Karpas-422 (cell line): ENCODE measurements around the gene SCFD2. TPM values are rescaled to one million over a fixed set of nuclear protein-coding genes. Genes with fewer than 3 reads are reported as not detected.
A peak's percentile ranks its signal among the peaks of the same experiment; 100 is the strongest.
"Not testable (repeated sequence)": the region's sequence is repeated elsewhere in the genome, so short reads cannot be mapped to it uniquely, and the experiment has no call there.

Experiments
- DNase-seq: peaks from one replicate; pipeline ENCODE4 v3.0.0-alpha.2; 2015
- H2AFZ ChIP-seq: fragments of 200-600 bp; sonication (generic); 2 replicates; pipeline ENCODE4 v1.6.1; 2014; ENCODE audit warnings: antibody characterized with exemption, low read length, mixed read lengths
- H3K27ac ChIP-seq: fragments of 200-600 bp; sonication (generic); 2 replicates; pipeline ENCODE4 v1.5.1; 2014; ENCODE audit warnings: mild to moderate bottlenecking, low read length, moderate library complexity
- H3K27me3 ChIP-seq: fragments of 200-600 bp; sonication (generic); 2 replicates; pipeline ENCODE4 v1.6.1; 2014; ENCODE audit warnings: low read length, mixed read lengths
- H3K36me3 ChIP-seq: fragments of 200-600 bp; sonication (generic); 2 replicates; pipeline ENCODE4 v1.6.1; 2014; ENCODE audit warnings: low read length, mixed read lengths; ENCODE audit not compliant: insufficient read depth
- H3K4me1 ChIP-seq: fragments of 200-600 bp; sonication (generic); 2 replicates; pipeline ENCODE4 v1.6.1; 2014; ENCODE audit warnings: mild to moderate bottlenecking, low read length, mixed read lengths
- H3K4me2 ChIP-seq: fragments of 200-600 bp; sonication (generic); 2 replicates; pipeline ENCODE4 v1.6.1; 2014; ENCODE audit warnings: low read length, low read depth, mild to moderate bottlenecking; ENCODE audit not compliant: poor library complexity, severe bottlenecking
- H3K4me3 ChIP-seq: fragments of 200-600 bp; sonication (generic); 2 replicates; pipeline ENCODE4 v1.5.1; 2014; ENCODE audit warnings: mild to moderate bottlenecking, antibody characterized with exemption, low read length, mixed read lengths
- H3K79me2 ChIP-seq: fragments of 200-600 bp; sonication (generic); 2 replicates; pipeline ENCODE4 v1.6.1; 2014; ENCODE audit warnings: mild to moderate bottlenecking, low read length, mixed read lengths
- H3K9ac ChIP-seq: fragments of 200-600 bp; sonication (generic); 2 replicates; pipeline ENCODE4 v1.6.0; 2014; ENCODE audit warnings: low read length
- H3K9me2 ChIP-seq: fragments of 200-600 bp; sonication (generic), shearing (Covaris generic); replicated peaks from 2 replicates; pipeline ENCODE4 v1.6.0; 2014; ENCODE audit warnings: mild to moderate bottlenecking, low read length, moderate library complexity; ENCODE audit not compliant: insufficient read depth
- H3K9me3 ChIP-seq: fragments of 300-700, 200-600 bp; sonication (generic); 2 replicates; pipeline ENCODE4 v1.6.1; 2014; ENCODE audit warnings: low read length, mixed read lengths
- H4K20me1 ChIP-seq: fragments of 200-600 bp; sonication (generic); 2 replicates; pipeline ENCODE4 v1.6.1; 2014; ENCODE audit warnings: mild to moderate bottlenecking, antibody characterized with exemption, low read length, low read depth; ENCODE audit not compliant: insufficient read depth
- total RNA-seq: library from RNA; depleted of rRNA; stranded (reverse); fragments of >200 nt; shearing (Covaris generic); gene quantifications from 2 replicates; pipeline ENCODE4 v1.2.3, GENCODE V29; 2014; ENCODE audit warnings: low replicate concordance

Gene SCFD2
- total RNA-seq, 1 experiment from 2014 or later = 28.5 TPM

DNA sequence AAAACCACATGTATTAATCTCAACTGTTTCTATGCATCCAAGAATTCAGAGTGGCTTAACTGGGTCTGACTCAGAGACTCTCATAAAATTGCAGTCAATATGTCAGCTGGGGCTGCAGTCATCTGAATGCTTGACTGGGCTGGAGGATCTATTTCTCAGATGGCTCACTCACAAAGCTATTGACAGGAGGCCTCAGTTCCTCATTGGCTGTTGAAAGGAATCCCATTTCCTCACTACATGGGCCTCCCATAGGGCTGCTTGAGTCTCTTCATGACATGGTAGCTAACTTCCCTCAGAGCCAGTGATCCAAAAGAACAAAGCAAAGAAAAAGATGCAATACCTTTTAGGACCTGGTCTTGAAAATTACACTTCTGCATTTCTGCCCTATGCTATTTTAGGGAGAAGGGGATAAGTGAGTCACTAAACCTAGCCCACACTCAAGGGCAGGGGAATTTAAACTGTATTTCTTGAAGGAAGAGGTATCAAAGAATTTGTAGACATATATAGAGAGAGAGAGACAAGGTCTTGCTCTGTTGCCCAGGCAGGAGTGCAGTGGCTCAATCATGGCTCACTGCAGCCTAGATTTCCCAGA lies 9.8 kb downstream of the SCFD2 start:
- Histone ChIP-seq H3K36me3 (peaks cover 26% of the 10 kb centered on the region), H3K4me2 (no peak overlapping the region), H3K4me1 (peaks cover 13% of the 10 kb centered on the region), H3K79me2 (peaks cover 71% of the 10 kb centered on the region), H3K27me3 (no peaks in the 10 kb centered on the region), H3K27ac (no peak overlapping the region), H3K9ac (no peak overlapping the region), H2AFZ (no peak overlapping the region), H3K9me3 (no peaks in the 10 kb centered on the region), H3K9me2 (no peaks in the 10 kb centered on the region), H4K20me1 (no peaks in the 10 kb centered on the region), H3K4me3 (no peak overlapping the region)
- DNase-seq = no peak

DNA sequence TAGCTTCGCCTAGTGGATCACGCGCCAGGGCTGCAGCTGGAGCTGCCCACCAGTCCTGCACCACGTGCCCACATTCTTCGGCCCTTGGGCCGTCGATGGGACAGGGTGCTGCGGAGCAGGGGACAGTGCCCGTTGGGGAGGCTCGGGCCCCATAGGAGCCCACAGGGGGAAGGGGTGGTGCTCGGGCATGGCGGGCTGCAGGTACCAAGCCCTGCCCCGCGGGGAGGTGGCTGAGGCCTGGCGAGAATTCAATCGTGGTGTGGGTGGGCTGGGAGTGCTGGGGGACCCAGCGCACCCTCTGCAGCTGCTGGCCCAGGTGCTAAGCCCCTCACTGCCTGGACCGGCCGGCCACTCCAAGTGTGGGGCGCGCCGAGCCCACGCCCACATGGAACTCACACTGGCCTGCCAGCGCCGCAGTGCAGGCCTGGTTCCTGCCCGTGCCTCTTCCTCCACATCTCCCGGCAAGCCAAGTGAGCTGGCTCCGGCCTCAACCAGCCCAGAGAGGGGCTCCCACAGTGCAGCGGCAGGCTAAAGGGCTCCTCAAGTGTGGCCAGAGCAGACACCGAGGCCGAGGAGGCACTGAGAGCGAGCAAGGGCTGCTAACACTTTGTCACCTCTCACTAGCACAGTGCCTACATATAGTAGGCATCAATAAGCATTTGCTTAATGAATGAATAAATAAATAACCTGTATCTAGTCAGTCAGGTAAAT lies 11.7 kb downstream of the SCFD2 start:
- Histone ChIP-seq H3K9ac (no peak overlapping the region), H3K79me2 (peaks cover 65% of the 10 kb centered on the region), H4K20me1 (no peaks in the 10 kb centered on the region), H3K4me3 (no peak overlapping the region), H3K27me3 (no peaks in the 10 kb centered on the region), H3K27ac (no peak overlapping the region), H3K9me3 (no peaks in the 10 kb centered on the region), H3K4me2 (no peak overlapping the region), H3K9me2 (no peaks in the 10 kb centered on the region; the same call in 1 of the 2 replicates), H2AFZ (no peak overlapping the region), H3K4me1 (peaks cover 6% of the 10 kb centered on the region), H3K36me3 (peaks cover 29% of the 10 kb centered on the region)
- DNase-seq = no peak

DNA sequence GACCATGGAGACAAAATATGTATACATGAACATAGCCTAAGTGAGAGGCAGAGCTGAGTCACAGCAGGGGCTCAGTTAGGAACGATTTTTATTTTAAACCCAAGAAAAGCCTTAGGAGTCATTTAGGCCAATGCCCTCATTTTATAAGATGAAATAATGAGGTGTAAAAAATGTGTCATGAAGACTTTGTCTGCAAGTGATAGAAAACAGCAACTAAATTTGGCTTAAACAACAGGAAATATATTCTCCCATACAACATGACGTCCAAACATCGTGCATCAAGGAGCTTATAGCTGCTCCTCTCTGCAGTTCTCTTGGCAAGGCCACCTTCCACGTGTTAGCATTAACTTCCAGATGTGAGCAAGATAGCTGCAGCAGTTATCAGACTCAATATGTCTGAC lies 16.8 kb downstream of the SCFD2 start:
- H3K36me3 ChIP-seq = peaks cover 25% of the 10 kb centered on the region

DNA sequence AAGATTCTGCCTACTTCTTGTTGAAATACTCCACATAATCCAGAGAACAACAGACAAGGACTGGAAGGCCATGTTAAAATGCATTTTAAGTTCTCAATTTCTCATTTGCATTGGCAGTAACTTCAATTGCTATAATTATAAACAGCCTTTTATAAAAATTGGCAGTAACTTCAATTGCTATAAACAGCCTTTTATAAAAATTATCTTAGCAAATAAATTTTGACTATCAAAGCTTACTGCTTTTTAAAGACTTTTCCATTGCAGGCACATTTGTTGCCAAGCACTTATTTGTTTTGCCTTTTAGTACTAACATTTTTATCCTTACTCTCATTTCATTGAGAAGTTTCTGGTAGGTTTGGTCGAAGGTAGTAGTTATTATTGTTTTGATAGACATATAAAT lies 17.8 kb downstream of the SCFD2 start:
- Histone ChIP-seq H3K4me3 (no peak overlapping the region), H3K4me2 (no peak overlapping the region), H3K9me3 (no peaks in the 10 kb centered on the region), H3K36me3 (peaks cover 25% of the 10 kb centered on the region), H3K27me3 (no peaks in the 10 kb centered on the region), H4K20me1 (no peaks in the 10 kb centered on the region), H3K4me1 (peaks cover 14% of the 10 kb centered on the region), H3K27ac (0 out of 2 replicates have a peak overlapping the region, but pooled peaks have one; percentile 14), H3K9ac (no peak overlapping the region), H2AFZ (no peak overlapping the region), H3K79me2 (peaks cover 39% of the 10 kb centered on the region), H3K9me2 (no peaks in the 10 kb centered on the region; the same call in 1 of the 2 replicates)
- DNase-seq = no peak

More for the DNA sequence above, 16.8 kb downstream of the SCFD2 start:
- no peak overlapping the region for H3K27ac ChIP-seq
- H3K4me2 ChIP-seq = no peak overlapping the region
- H3K9ac ChIP-seq = no peak overlapping the region
- H2AFZ ChIP-seq = no peak overlapping the region
- H3K4me3 ChIP-seq = no peak overlapping the region
- no peaks in the 10 kb centered on the region; the same call in 1 of the 2 replicates for H3K9me2 ChIP-seq
- H3K79me2 ChIP-seq = peaks cover 39% of the 10 kb centered on the region
- DNase-seq = no peak
- H4K20me1 ChIP-seq = no peaks in the 10 kb centered on the region
- no peaks in the 10 kb centered on the region for H3K9me3 ChIP-seq
- no peaks in the 10 kb centered on the region for H3K27me3 ChIP-seq
- H3K4me1 ChIP-seq = peaks cover 14% of the 10 kb centered on the region

DNA sequence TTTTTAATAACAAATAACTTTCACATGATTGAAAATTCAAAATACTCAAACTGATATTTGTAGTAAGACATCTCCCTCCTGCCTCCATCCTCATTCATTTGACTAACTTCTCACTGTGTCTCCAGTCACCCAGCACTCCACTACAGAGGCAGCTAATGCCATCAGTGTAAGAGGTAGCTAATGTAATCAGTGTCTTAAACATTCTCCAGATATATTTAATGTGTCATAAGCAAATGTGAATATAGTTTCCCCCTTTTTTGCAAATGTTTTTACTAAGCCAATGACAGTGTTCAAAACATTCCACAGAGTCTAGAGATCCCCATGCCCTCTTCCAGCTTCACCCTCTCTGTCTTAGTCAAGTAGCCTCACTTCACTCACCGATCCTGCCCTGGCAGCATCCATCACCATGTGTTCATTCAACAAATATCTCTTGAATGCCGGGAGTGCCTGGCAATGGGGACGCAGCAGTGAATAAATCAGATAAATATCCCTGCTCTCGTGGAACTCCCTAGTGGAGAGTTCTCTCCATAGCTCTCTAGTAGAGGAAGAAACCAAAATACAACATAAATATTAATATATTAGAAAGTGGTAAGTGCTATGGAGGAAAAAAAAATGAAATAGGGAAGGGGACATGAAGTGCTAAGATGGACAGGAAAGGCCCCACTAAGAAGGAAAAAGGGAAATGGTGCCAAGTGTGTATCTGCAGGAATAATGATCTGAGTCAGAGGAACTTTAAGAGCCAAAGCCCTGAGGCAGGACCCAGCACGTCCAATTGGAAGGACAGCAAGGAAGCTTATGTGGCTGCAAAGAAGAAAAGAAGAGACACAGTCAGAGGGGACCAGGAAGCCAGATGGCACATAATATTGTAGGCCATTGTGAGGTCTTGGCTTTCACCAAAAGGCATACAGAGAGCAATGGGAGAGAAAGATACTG lies 18.7 kb downstream of the SCFD2 start:
- no peak for DNase-seq
- H3K9me3 ChIP-seq = no peaks in the 10 kb centered on the region
- H3K27me3 ChIP-seq = no peaks in the 10 kb centered on the region
- H3K79me2 ChIP-seq = peaks cover 36% of the 10 kb centered on the region
- peaks cover 19% of the 10 kb centered on the region for H3K36me3 ChIP-seq
- H3K27ac ChIP-seq = no peak overlapping the region
- H2AFZ ChIP-seq = no peak overlapping the region
- H3K9me2 ChIP-seq = no peaks in the 10 kb centered on the region; the same call in 1 of the 2 replicates
- H3K4me2 ChIP-seq = no peak overlapping the region
- no peak overlapping the region for H3K9ac ChIP-seq
- no peak overlapping the region for H3K4me3 ChIP-seq
- no peaks in the 10 kb centered on the region for H4K20me1 ChIP-seq
- peaks cover 14% of the 10 kb centered on the region for H3K4me1 ChIP-seq

DNA sequence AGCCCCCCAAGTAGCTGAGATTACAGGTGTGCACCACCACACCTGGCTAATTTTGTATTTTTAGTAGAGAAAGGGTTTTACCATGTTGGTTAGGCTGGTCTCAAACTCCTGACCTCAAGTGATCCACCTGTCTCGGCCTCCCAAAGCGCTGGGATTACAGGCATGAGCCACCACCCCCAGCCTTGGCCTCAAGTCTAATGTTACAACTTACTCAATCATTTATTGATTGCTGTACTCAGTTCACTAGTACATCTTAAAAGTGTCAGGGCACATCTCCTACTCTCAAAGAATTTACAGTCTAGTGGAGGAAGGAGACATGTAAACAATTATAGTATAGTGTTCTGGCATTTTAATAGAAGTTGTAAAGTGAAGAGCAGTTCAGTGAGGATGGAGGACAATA lies 19.5 kb downstream of the SCFD2 start:
- Histone ChIP-seq H3K36me3 (peaks cover 16% of the 10 kb centered on the region), H3K4me1 (peaks cover 14% of the 10 kb centered on the region), H3K79me2 (peaks cover 33% of the 10 kb centered on the region)
- H3K27me3 ChIP-seq, H3K4me2 ChIP-seq, H3K27ac ChIP-seq, H4K20me1 ChIP-seq, H3K9me3 ChIP-seq, H3K4me3 ChIP-seq, H3K9ac ChIP-seq, H3K9me2 ChIP-seq, DNase-seq, H2AFZ ChIP-seq: not testable (repeated sequence)

DNA sequence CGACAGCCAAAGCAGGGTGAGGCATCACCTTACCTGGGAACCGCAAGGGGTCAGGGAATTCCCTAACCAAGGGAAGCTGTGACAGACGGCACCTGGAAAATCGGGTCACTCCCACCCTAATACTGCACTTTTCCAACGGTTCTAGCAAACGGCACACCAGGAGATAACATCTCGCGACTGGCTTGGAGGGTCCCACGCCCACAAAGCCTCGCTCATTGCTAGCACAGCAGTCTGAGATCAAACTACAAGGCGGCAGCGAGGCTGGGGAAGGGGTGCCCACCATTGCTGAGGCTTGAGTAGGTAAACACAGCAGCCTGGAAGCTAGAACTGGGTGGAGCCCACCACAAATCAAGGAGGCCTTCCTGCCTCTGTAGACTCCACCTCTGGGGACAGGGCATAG lies 25.7 kb downstream of the SCFD2 start:
- Histone ChIP-seq H3K79me2 (peaks cover 12% of the 10 kb centered on the region), H3K4me1 (peaks cover 11% of the 10 kb centered on the region)
- H3K27me3 ChIP-seq, H3K4me2 ChIP-seq, H3K9me3 ChIP-seq, H3K9ac ChIP-seq, H3K9me2 ChIP-seq, H3K4me3 ChIP-seq, H3K27ac ChIP-seq, H3K36me3 ChIP-seq, H4K20me1 ChIP-seq, DNase-seq, H2AFZ ChIP-seq: not testable (repeated sequence)

DNA sequence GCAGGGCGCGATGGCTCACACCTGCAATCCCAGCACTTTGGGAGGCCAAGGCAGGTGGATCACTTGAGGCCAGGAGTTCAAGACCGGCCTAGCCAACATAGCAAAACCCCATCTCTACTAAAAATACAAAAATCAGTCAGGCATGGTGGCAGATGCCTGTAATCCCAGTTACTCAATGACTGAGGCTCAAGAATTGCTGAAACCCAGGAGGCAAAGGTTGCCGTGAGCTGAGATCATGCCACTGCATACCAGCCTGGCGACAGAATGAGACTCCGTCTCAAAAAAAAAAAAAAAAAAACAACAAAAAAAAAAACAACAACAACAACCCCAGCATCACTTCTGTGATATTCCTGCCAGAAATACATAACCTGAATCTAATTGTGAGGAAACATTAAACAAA lies 30.9 kb downstream of the SCFD2 start:
- DNase-seq, H3K9me2 ChIP-seq: not testable (repeated sequence)

More for the DNA sequence above, 30.9 kb downstream of the SCFD2 start:
- H3K36me3 ChIP-seq, H4K20me1 ChIP-seq, H3K4me2 ChIP-seq, H3K4me3 ChIP-seq, H3K9ac ChIP-seq, H2AFZ ChIP-seq, H3K79me2 ChIP-seq, H3K9me3 ChIP-seq, H3K27me3 ChIP-seq, H3K27ac ChIP-seq: not testable (repeated sequence)
- H3K4me1 ChIP-seq = peaks cover 11% of the 10 kb centered on the region
